Mesodermal cell (in vitro differentiated cells): ENCODE data around the gene PRTG.

ENCODE experiments used
- H3K27ac ChIP-seq: 2 replicates; pipeline ENCODE4 v1.7.0; 2013; ENCODE audit warnings: mild to moderate bottlenecking, low read depth, low read length, moderate library complexity; ENCODE audit not compliant: severe bottlenecking
- H3K36me3 ChIP-seq: 2 replicates; pipeline ENCODE4 v1.7.1; 2013; ENCODE audit warnings: mild to moderate bottlenecking, low read length, moderate library complexity; ENCODE audit not compliant: control insufficient read depth, insufficient read depth
- H3K4me1 ChIP-seq: one replicate; pipeline ENCODE4 v1.7.1; 2013; ENCODE audit warnings: mild to moderate bottlenecking, low read length; ENCODE audit not compliant: insufficient read depth, control insufficient read depth, poor library complexity, severe bottlenecking
- H3K4me3 ChIP-seq: 2 replicates; pipeline ENCODE4 v1.7.0; 2013; ENCODE audit warnings: low read length, control low read depth, mild to moderate bottlenecking; ENCODE audit not compliant: insufficient read depth, poor library complexity, severe bottlenecking; ENCODE audit errors: extremely low read depth
- H3K9me3 ChIP-seq: 2 replicates; pipeline ENCODE4 v1.7.1; 2013; ENCODE audit warnings: mild to moderate bottlenecking, low read length, moderate library complexity; ENCODE audit not compliant: control insufficient read depth
- WGBS, 2 experiments: methylation state at CpG; one replicate each; pipeline ENCODE4 v1.1.5; 2013; ENCODE audit warnings: missing lambda C conversion rate in 2 of 2; ENCODE audit not compliant: insufficient coverage in 2 of 2; 5-methylcytosine and 5-hydroxymethylcytosine counted together

Gene PRTG

GRCh38 chr15:55574096-55574495 lies 168.9 kb downstream of the PRTG start:
- no CpG with 5 or more reads among the region's 2 CpGs for whole genome bisulfite sequencing, 2 experiments
- H3K4me1 ChIP-seq: peaks cover 5% of the 10 kb centered on the region
- H3K27ac ChIP-seq: no peak overlapping the region
- H3K9me3 ChIP-seq: peaks cover 9% of the 10 kb centered on the region
- H3K36me3 ChIP-seq: no peaks in the 10 kb centered on the region
- no peak overlapping the region for H3K4me3 ChIP-seq

GRCh38 chr15:55573224-55573623 lies 169.7 kb downstream of the PRTG start:
- Histone ChIP-seq H3K4me3 (no peak overlapping the region), H3K9me3 (peaks cover 9% of the 10 kb centered on the region), H3K27ac (no peak overlapping the region), H3K36me3 (no peaks in the 10 kb centered on the region), H3K4me1 (peaks cover 5% of the 10 kb centered on the region)

- H3K9me3 ChIP-seq: peaks cover 17% of the 10 kb centered on the region
- no peaks in the 10 kb centered on the region for H3K36me3 ChIP-seq
- peak overlapping the region; percentile 26 for H3K27ac ChIP-seq
- peaks cover 5% of the 10 kb centered on the region for H3K4me1 ChIP-seq
- no peak overlapping the region for H3K4me3 ChIP-seq
- WGBS, 2 experiments: 90% methylated on average over 2 of the region's 2 CpGs; no CpG with 5 or more reads in 1 of the 2 experiments
Observed at GRCh38 chr15:55564347-55565145, 178.4 kb downstream of the PRTG start.

- Histone ChIP-seq H3K4me1 (peaks cover 5% of the 10 kb centered on the region), H3K27ac (no peak overlapping the region)
- 100% methylated on average over 1 of the region's 3 CpGs for WGBS, 2 experiments
Observed at GRCh38 chr15:55562601-55563000, 180.4 kb downstream of the PRTG start.

More at GRCh38 chr15:55562601-55563000, 180.4 kb downstream of the PRTG start:
- no peak overlapping the region for H3K4me3 ChIP-seq
- no peaks in the 10 kb centered on the region for H3K36me3 ChIP-seq
- H3K9me3 ChIP-seq: peaks cover 17% of the 10 kb centered on the region
